Liver (tissue), 9 donors: ENCODE data around the gene ANKRD49. TPM values are rescaled to one million over a fixed set of nuclear protein-coding genes. Genes with fewer than 3 reads are reported as not detected.

Experiments used
- DNase-seq: peaks from one replicate; pipeline ENCODE4 v3.0.0-alpha.2; 2017; ENCODE audit warnings: low spot score
- H3K27ac ChIP-seq, 2 donors: one replicate each; pipeline ENCODE4 v1.7.0; 2013; ENCODE audit warnings: inconsistent platforms in 2 of 2, low read length in 2 of 2, control low read depth in 1 of 2, low read depth in 1 of 2, mild to moderate bottlenecking in 1 of 2
- H3K27me3 ChIP-seq, 4 donors: one replicate each; pipeline versions ENCODE4 v1.6.1 to v1.7.0; 2013; ENCODE audit warnings: low read length in 3 of 4, inconsistent platforms in 1 of 4, mild to moderate bottlenecking in 1 of 4, moderate library complexity in 1 of 4; ENCODE audit not compliant: control insufficient read depth in 4 of 4, insufficient read depth in 4 of 4
- H3K36me3 ChIP-seq, 4 donors: one replicate each; pipeline versions ENCODE4 v1.6.1 to v1.7.0; 2013; ENCODE audit warnings: low read length in 3 of 4, mild to moderate bottlenecking in 3 of 4, low read depth in 1 of 4, moderate library complexity in 1 of 4; ENCODE audit not compliant: control insufficient read depth in 4 of 4, insufficient read depth in 3 of 4
- H3K4me1 ChIP-seq, 4 donors: one replicate each; pipeline versions ENCODE4 v1.6.1 to v1.7.0; 2013; ENCODE audit warnings: low read length in 3 of 4, mild to moderate bottlenecking in 3 of 4, moderate library complexity in 1 of 4; ENCODE audit not compliant: control insufficient read depth in 4 of 4, insufficient read depth in 4 of 4
- H3K4me3 ChIP-seq, 3 donors: one replicate each; pipeline versions ENCODE4 v1.6.1 to v1.7.0; 2013; ENCODE audit warnings: low read length in 3 of 3, control low read depth in 1 of 3, low read depth in 1 of 3, mild to moderate bottlenecking in 1 of 3
- H3K9ac ChIP-seq, 2 donors: one replicate each; pipeline ENCODE4 v1.7.0; 2013; ENCODE audit warnings: low read length in 2 of 2, mild to moderate bottlenecking in 2 of 2, moderate library complexity in 2 of 2, control low read depth in 1 of 2, low read depth in 1 of 2
- H3K9me3 ChIP-seq, 4 donors: one replicate each; pipeline versions ENCODE4 v1.6.1 to v1.7.0; 2013; ENCODE audit warnings: low read length in 3 of 4; ENCODE audit not compliant: control insufficient read depth in 4 of 4
- ATF3 ChIP-seq: IDR thresholded peaks from 2 replicates; pipeline ENCODE4 v1.6.1; 2016; ENCODE audit warnings: antibody characterized with exemption
- CTCF ChIP-seq: fragments of 150-350 bp; IDR thresholded peaks from 2 replicates; pipeline ENCODE4 v1.5.1; 2017; ENCODE audit warnings: improper control_type of control experiment, low read depth, low read length; ENCODE audit not compliant: missing input control
- EGR1 ChIP-seq, 2 donors: IDR thresholded peaks; 2 replicates each; pipeline ENCODE4 v1.6.1; 2016 to 2018; ENCODE audit warnings: antibody characterized with exemption in 2 of 2, low read depth in 2 of 2
- FOXA1 ChIP-seq: IDR thresholded peaks from 2 replicates; pipeline ENCODE4 v1.6.1; 2016; ENCODE audit warnings: antibody characterized with exemption
- FOXA2 ChIP-seq: IDR thresholded peaks from 2 replicates; pipeline ENCODE4 v1.6.1; 2016; ENCODE audit warnings: antibody characterized with exemption
- HNF4A ChIP-seq, 2 donors: conservative IDR thresholded peaks; 2 replicates each; pipeline ENCODE4 v1.6.1; 2016; ENCODE audit warnings: antibody characterized with exemption in 2 of 2, mild to moderate bottlenecking in 2 of 2
- HNF4G ChIP-seq: IDR thresholded peaks from 2 replicates; pipeline ENCODE4 v1.6.1; 2016; ENCODE audit warnings: antibody characterized with exemption
- JUND ChIP-seq, 2 donors: IDR thresholded peaks; 2 replicates each; pipeline ENCODE4 v1.6.1; 2016; ENCODE audit warnings: antibody characterized with exemption in 2 of 2
- MAX ChIP-seq: IDR thresholded peaks from 2 replicates; pipeline ENCODE4 v1.6.1; 2016; ENCODE audit warnings: antibody characterized with exemption
- NR2F2 ChIP-seq: IDR thresholded peaks from 2 replicates; pipeline ENCODE4 v1.6.1; 2016; ENCODE audit warnings: antibody characterized with exemption
- REST ChIP-seq: IDR thresholded peaks from 2 replicates; pipeline ENCODE4 v1.6.1; 2016; ENCODE audit warnings: antibody characterized with exemption, mild to moderate bottlenecking
- RXRA ChIP-seq, 2 donors: IDR thresholded peaks; 2 replicates each; pipeline ENCODE4 v1.6.1; 2017 to 2018; ENCODE audit warnings: antibody characterized with exemption in 2 of 2, mild to moderate bottlenecking in 1 of 2
- TAF1 ChIP-seq: conservative IDR thresholded peaks from 2 replicates; pipeline ENCODE4 v1.6.1; 2016; ENCODE audit warnings: antibody characterized with exemption, mild to moderate bottlenecking
- YY1 ChIP-seq: IDR thresholded peaks from 2 replicates; pipeline ENCODE4 v1.6.1; 2016; ENCODE audit warnings: antibody characterized with exemption, mild to moderate bottlenecking
- ZBTB33 ChIP-seq: IDR thresholded peaks from 2 replicates; pipeline ENCODE4 v1.6.1; 2016; ENCODE audit warnings: antibody characterized with exemption
- WGBS: extraction: QIAGEN DNeasy Blood & Tissue Kit; methylation state at CpG from one replicate; pipeline ENCODE4 v1.1.7; 2013; 5-methylcytosine and 5-hydroxymethylcytosine counted together
- polyA plus RNA-seq, 2 donors: library from polyadenylated mRNA; stranded (reverse) in 1 of 2; unstranded in 1 of 2; fragments of 200-250 nt in 1 of 2; fragments of >200 nt in 1 of 2; fragmentation: Nextera tagmentation in 1 of 2; extraction: Ambion mirVana in 1 of 2; gene quantifications; one replicate each; pipeline versions ENCODE4 v1.2.1 to v1.2.3, GENCODE V29; 2013 to 2015
- total RNA-seq, 2 donors: library from RNA; depleted of rRNA; stranded (reverse); fragments of >200 nt; gene quantifications; one replicate each; pipeline ENCODE4 v1.2.3, GENCODE V29; 2014
- donor health status: healthy.
- donor health status: healthy.
- donor health status: healthy.
- donor health status: healthy.
- donor health status: healthy.

The ANKRD49 gene
- total and polyA plus RNA-seq, 4 donors, result 5.4 to 12.3 (median 9.8) TPM

GRCh38 chr11:94513091-94513490, 19.3 kb downstream of the ANKRD49 start (continued):
- peak; percentile 54 for TF ChIP-seq ZBTB33
- TF ChIP-seq NR2F2, result no peak

GRCh38 chr11:94515398-94515797, 21.6 kb downstream of the ANKRD49 start:
- no peaks in the 10 kb centered on the region for H3K36me3 ChIP-seq
- no peak overlapping the region for H3K4me3 ChIP-seq
- no peaks in the 10 kb centered on the region for H3K27me3 ChIP-seq
- H3K27ac ChIP-seq, result no peak overlapping the region
- no peak for DNase-seq
- 90% methylated on average over 2 of the region's 2 CpGs for WGBS
- H3K9me3 ChIP-seq, result no peaks in the 10 kb centered on the region
- H3K9ac ChIP-seq, result no peak overlapping the region
- no peak for TF ChIP-seq REST
- no peak for TF ChIP-seq CTCF
- TF ChIP-seq NR2F2, result no peak
- TF ChIP-seq FOXA1, result no peak
- TF ChIP-seq TAF1, result no peak
- no peak for TF ChIP-seq ATF3
- TF ChIP-seq YY1, result no peak
- peaks cover 0 to 25% (median 12%) of the 10 kb centered on the region in 4 donors for H3K4me1 ChIP-seq

- Histone ChIP-seq H3K27ac (no peak overlapping the region), H3K9ac (no peak overlapping the region), H3K36me3 (no peaks in the 10 kb centered on the region), H3K9me3 (no peaks in the 10 kb centered on the region), H3K4me3 (no peak overlapping the region), H3K27me3 (no peaks in the 10 kb centered on the region), H3K4me1 (peaks cover 0 to 21% (median 11%) of the 10 kb centered on the region in 4 donors)
- TF ChIP-seq HNF4A (conservative IDR thresholded peaks at IDR 0.05) (no peak), ATF3 (no peak), MAX (no peak), ZBTB33 (no peak), EGR1 (IDR thresholded peaks at IDR 0.05; ENCODE audit: low read depth in 2 of 2) (no peak), YY1 (no peak), JUND (IDR thresholded peaks at IDR 0.05) (no peak), CTCF (no peak), NR2F2 (no peak), RXRA (IDR thresholded peaks at IDR 0.05) (no peak), HNF4G (no peak), FOXA2 (no peak)
- DNase-seq, result no peak
- 9% methylated on average over 1 of the region's 1 CpG for WGBS
These were observed 22.9 kb downstream of the ANKRD49 start for GRCh38 chr11:94516725-94517124.
